ENCODE measurements around the gene ABCC9.
"Not testable (repeated sequence)": the region's sequence is repeated elsewhere in the genome, so short reads cannot be mapped to it uniquely, and the experiment has no call there.

Gene ABCC9

GRCh38 chr12:21933656-21934055, 7.6 kb downstream of the ABCC9 start:
- DNase-seq (ENCODE audit: low read depth, low spot score): no peak

DNA sequence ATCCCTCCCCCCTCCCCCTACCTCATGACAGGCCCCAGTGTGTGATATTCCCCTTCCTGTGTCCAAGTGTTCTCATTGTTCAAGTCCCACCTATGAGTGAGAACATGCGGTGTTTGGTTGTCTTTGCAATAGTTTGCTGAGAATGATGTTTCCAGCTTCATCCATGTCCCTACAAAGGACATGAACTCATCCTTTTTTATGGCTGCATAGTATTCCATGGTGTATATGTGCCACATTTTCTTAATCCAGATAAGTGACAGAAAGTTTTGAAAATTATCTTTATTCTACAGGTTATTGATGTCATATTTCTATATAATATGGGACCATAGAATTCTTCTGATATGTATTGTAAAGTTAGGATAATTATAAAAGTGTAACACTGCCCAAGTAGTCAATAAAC, 11.3 kb downstream of the ABCC9 start:
- not testable (repeated sequence) for DNase-seq (ENCODE audit: low read depth, low spot score)

DNA sequence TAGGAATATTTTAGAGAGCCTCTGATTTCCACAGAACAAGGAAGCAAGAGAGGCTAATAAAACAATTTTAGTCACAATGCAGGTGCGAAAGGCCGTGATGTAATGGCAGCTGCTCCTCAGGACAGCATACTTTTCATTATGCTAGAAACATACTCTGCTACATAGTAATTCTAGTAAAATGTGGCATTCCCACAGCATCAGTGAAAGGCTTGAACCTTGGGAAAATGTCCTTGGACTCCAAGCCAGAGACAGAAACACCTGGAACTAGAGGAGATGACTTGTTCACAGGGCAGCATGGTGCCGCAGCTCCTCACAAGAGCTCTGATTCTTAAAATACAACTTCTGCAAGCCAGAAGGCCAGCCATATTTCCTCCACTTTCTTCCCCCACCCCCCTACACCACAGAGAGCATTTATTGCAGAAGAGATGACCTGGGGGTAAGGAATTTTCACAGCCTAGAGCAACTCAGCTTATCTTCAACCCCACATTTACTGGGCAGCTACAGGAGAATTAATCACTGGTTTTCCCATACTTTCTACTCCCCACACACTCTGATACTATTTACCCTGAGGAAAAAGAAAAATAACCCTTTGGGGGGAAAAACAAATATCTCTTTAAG, 15.8 kb downstream of the ABCC9 start:
- DNase-seq (ENCODE audit: low read depth, low spot score): no peak

DNA sequence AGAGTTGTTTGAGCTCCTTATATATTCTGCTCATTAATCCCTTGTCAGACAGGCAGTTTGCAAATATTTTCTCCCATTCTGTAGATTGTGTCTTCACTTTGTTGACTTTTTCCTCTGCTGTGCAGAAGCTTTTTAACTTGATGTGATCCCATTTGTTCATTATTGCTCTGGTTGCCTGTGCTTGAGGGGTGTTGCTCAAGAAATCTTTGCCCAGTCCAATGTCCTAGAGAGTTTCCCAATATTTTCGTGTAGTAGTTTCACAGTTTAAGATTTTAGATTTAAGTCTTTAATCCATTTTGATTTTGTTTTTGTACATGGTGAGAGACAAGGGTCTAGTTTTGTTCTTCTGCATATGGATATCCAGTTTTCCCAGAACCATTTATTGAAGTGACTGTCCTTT, 19.8 kb downstream of the ABCC9 start:
- no peak for DNase-seq (ENCODE audit: low read depth, low spot score)

GRCh38 chr12:21918456-21918855, 22.8 kb downstream of the ABCC9 start:
- no peak for DNase-seq (ENCODE audit: low read depth, low spot score)

- DNase-seq (ENCODE audit: low read depth, low spot score): no peak
Measured at GRCh38 chr12:21913823-21914222, 27.4 kb downstream of the ABCC9 start.

DNA sequence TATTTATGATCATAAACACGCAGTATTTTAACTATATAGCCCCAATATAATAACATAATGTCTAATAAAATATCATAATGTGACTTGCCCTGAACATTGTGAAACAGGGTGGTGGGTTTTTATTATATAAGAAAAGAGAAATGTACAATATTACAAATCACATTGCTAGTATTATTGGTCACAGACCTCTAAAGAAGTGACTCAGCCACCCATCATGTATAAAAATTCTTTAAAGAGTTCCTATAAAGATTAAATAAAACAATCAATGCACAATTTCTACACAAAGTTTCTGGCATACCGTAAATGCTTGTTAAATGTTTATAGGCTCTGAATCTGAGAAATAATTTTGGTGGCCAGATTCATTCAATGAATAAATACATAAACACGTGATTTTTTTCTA, 28.9 kb downstream of the ABCC9 start:
- DNase-seq (ENCODE audit: low read depth, low spot score): no peak

GRCh38 chr12:21911832-21912231, 29.4 kb downstream of the ABCC9 start:
- DNase-seq (ENCODE audit: low read depth, low spot score): no peak

- DNase-seq (ENCODE audit: low read depth, low spot score): no peak
Measured at GRCh38 chr12:21910657-21911056, 30.6 kb downstream of the ABCC9 start.

- no peak for DNase-seq (ENCODE audit: low read depth, low spot score)
Measured at GRCh38 chr12:21907948-21908837, 33.0 kb downstream of the ABCC9 start.

DNA sequence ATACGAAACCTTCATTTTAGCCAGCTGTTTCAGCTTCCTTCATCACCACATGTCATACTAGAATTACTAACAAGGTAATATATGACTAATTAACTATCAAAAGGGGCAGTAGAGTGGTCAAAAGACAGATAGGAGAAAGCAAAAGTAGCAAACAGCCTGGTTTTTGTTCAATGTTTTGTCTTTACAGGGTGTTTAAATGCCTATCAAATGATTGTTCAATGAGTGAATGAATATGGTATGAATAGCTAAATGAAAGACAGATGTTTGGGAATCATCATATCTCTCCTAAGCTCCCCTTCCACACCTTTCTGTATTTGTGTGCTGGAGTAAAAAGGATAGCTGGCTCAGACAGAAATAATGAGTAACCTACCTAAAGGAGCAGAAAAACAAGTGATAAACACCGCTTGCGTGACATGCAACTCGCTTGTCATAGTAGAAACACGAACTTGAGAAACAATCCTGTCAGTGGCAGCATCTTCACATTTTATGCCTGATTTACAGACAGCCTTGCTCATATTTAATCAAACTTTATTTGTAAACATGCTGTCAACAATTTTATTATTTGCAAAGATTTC, 34.2 kb downstream of the ABCC9 start:
- DNase-seq (ENCODE audit: low read depth, low spot score): no peak

- not testable (repeated sequence) for DNase-seq (ENCODE audit: low read depth, low spot score)
Measured at GRCh38 chr12:21899532-21899931, 41.7 kb downstream of the ABCC9 start.

DNA sequence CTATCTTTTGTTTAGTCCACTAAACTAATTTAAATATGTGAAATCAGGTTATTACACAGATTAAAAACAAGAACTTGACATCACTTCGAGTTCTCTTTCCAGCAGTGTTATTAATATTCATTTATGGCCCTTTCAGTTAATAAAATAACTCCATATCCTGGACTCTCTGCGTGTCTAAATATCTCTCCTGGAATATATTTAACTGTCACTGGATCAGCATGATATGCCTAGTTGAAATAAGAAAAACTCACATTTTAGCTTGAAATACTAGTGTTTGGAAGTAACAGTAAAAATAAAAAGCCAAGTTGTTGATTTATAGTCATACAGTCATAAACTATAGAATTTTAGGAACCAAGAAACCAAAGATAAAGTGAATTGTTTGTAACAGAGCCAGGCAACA, 45.6 kb downstream of the ABCC9 start:
- DNase-seq (ENCODE audit: low read depth, low spot score): no peak

- no peak for DNase-seq (ENCODE audit: low read depth, low spot score)
Measured at GRCh38 chr12:21894792-21895595, 46.2 kb downstream of the ABCC9 start.

- no peak for DNase-seq (ENCODE audit: low read depth, low spot score)
Measured at GRCh38 chr12:21893924-21894323, 47.3 kb downstream of the ABCC9 start.

GRCh38 chr12:21892341-21892740, 48.9 kb downstream of the ABCC9 start:
- no peak for DNase-seq (ENCODE audit: low read depth, low spot score)

- no peak for DNase-seq (ENCODE audit: low read depth, low spot score)
Measured at GRCh38 chr12:21891751-21892217, 49.4 kb downstream of the ABCC9 start.

GRCh38 chr12:21888276-21888863, 52.9 kb downstream of the ABCC9 start:
- DNase-seq (ENCODE audit: low read depth, low spot score): no peak

- DNase-seq (ENCODE audit: low read depth, low spot score): no peak
Measured at GRCh38 chr12:21884936-21885335, 56.3 kb downstream of the ABCC9 start.

DNA sequence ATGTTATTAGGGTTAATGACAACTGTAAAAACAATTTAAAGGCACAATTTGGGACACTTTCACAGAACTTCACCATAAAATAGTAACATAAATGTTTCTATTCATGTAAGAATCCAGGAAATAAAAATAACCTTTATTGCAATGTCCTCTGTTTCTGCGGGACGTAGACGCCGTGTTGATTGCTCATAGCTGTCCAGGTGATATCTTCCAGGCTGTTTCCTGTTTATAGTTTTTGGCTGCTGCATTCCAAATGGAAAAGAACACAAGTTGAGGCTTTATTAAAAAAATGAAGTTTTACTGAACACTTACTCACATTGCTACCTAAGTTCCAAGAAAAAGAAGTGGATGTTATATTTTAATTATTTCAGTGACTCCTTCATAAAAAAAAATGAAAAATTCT, 58.6 kb downstream of the ABCC9 start:
- DNase-seq (ENCODE audit: low read depth, low spot score): no peak

DNA sequence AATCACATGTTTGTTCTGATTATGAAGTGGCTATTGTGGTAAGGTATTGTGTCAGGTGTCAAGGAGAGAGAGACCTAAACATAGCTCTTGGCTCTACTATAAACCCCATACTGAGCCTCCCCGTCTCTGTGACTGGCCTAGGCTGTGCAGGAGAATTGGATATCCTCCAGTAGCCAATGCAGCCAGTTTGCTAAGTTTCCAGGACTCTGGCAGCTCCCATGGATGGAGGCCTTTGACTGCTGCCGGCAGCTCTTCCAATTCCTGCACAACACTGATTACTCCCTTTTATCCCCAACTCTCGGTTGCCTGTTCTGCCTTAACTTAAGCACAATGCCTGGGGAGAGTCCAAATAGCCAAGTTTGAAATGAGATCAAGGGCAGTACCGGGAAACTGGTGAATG, 59.3 kb downstream of the ABCC9 start:
- no peak for DNase-seq (ENCODE audit: low read depth, low spot score)

DNA sequence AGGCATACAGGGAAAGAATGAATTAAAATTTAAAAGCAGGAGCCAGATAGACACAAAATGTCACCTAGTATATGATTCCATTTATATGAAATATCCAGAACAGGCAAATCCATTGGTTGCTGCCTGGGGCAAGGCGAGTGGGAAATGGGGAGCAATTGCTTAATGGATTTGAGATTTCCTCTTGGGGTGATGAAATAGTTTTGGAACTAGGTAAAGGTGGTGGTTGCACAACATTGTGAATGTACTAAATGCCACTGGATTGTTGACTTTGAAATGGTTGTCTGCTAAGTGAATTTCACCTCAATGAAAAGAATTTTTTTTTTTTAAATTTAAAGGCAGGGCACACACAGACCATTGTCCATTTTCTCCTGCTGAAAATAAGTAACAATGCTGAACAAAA, 61.9 kb downstream of the ABCC9 start:
- DNase-seq (ENCODE audit: low read depth, low spot score): no peak

All from brain pericyte (primary cell).